Right cardiac atrium (tissue), 5 donors: Measurements from ENCODE around the gene EFR3B. TPM values are rescaled to one million over a fixed set of nuclear protein-coding genes. Genes with fewer than 3 reads are reported as not detected.
"Not testable (repeated sequence)": the region's sequence is repeated elsewhere in the genome, so short reads cannot be mapped to it uniquely, and the experiment has no call there.

ENCODE experiments used
- ATAC-seq, 2 donors: fragments of 200-7000 bp; cut with Tn5 transposase; one replicate each; pipeline versions ENCODE4 v1.8.0 to v1.9.1; 2020; ENCODE audit warnings: moderate library complexity in 2 of 2, mild to moderate bottlenecking in 1 of 2
- DNase-seq, 3 donors: peaks; one replicate each; pipeline ENCODE4 v3.0.0-alpha.2; 2020
- H3K27ac ChIP-seq: one replicate; pipeline ENCODE4 v1.5.1; 2013; ENCODE audit warnings: mild to moderate bottlenecking, low read length, control low read depth, moderate library complexity
- H3K27me3 ChIP-seq: one replicate; pipeline ENCODE4 v1.6.1; 2013; ENCODE audit not compliant: control insufficient read depth, insufficient read depth
- H3K4me1 ChIP-seq: one replicate; pipeline ENCODE4 v1.6.1; 2013; ENCODE audit warnings: low read length; ENCODE audit not compliant: control insufficient read depth, insufficient read depth
- H3K4me3 ChIP-seq: one replicate; pipeline ENCODE4 v1.5.1; 2013; ENCODE audit warnings: low read length, control low read depth
- H3K9me3 ChIP-seq: one replicate; pipeline ENCODE4 v1.6.1; 2013; ENCODE audit warnings: low read length; ENCODE audit not compliant: control insufficient read depth
- WGBS: extraction: QIAGEN DNeasy Blood & Tissue Kit; methylation state at CpG from one replicate; pipeline ENCODE4 v1.1.7; 2013; 5-methylcytosine and 5-hydroxymethylcytosine counted together
- intact Hi-C, 4 donors: fragments of 100-400 bp; cut with DNase I; formaldehyde crosslinking; loops; one replicate each; pipeline versions ENCODE4 v1.11.0 to v1.14.0; 2022 to 2023
- polyA plus RNA-seq: library from polyadenylated mRNA; stranded (reverse); fragments of 200-250 nt; gene quantifications from one replicate; pipeline ENCODE4 v1.2.3, GENCODE V29; 2013
- total RNA-seq, 4 donors: library from RNA; stranded (reverse); fragmentation: NEBNext Ultra II Directional; extraction: Animal tissue kit (Norgen Biotek cat#: 25700); gene quantifications; one replicate each; pipeline ENCODE4 v1.2.1, GENCODE V29; 2021
- donor health status: healthy with polysubstance abuse.
- donor health status: DM: no; HTN: yes; CAD: no.
- donor health status: DM: no; HTN: no; CAD: no.
- donor health status: DM: no; HTN: yes; CAD: no; lungs with severe emphysema.
- donor health status: DM: yes; HTN: yes; CAD: no.

EFR3B gene
- total and polyA plus RNA-seq, 5 donors, result 2.9 to 9.7 (median 6.3) TPM

GRCh38 chr2:25011342-25011741 lies 30.5 kb upstream of the EFR3B start:
- H3K4me3 ChIP-seq, DNase-seq, H3K9me3 ChIP-seq, ATAC-seq, H3K27ac ChIP-seq, H3K27me3 ChIP-seq, H3K4me1 ChIP-seq, intact Hi-C loops: not testable (repeated sequence)
- 98% methylated on average over 2 of the region's 2 CpGs for WGBS

GRCh38 chr2:25014631-25015030 lies 27.2 kb upstream of the EFR3B start:
- Histone ChIP-seq H3K4me1 (peaks cover 1% of the 10 kb centered on the region), H3K4me3 (no peak overlapping the region), H3K9me3 (no peaks in the 10 kb centered on the region), H3K27me3 (no peaks in the 10 kb centered on the region), H3K27ac (no peak overlapping the region)
- WGBS, result 74% methylated on average over 9 of the region's 9 CpGs
- DNase-seq (no peak), ATAC-seq (no peak)
- intact Hi-C loops, result no loop called here

GRCh38 chr2:25018681-25019080 lies 23.2 kb upstream of the EFR3B start:
- intact Hi-C loops, result no loop called here
- WGBS, result 89% methylated on average over 7 of the region's 7 CpGs
- no peak for ATAC-seq
- Histone ChIP-seq H3K4me1 (no peaks in the 10 kb centered on the region), H3K27me3 (no peaks in the 10 kb centered on the region), H3K4me3 (no peak overlapping the region), H3K9me3 (no peaks in the 10 kb centered on the region), H3K27ac (no peak overlapping the region)
- no peak for DNase-seq

GRCh38 chr2:25021791-25022362 lies 20.0 kb upstream of the EFR3B start:
- no peak for ATAC-seq
- no peak overlapping the region for H3K4me3 ChIP-seq
- H3K27me3 ChIP-seq, result no peaks in the 10 kb centered on the region
- H3K27ac ChIP-seq, result no peak overlapping the region
- intact Hi-C loops, result no loop called here
- no peak for DNase-seq
- no peaks in the 10 kb centered on the region for H3K4me1 ChIP-seq
- 70% methylated on average over 2 of the region's 2 CpGs for WGBS
- no peaks in the 10 kb centered on the region for H3K9me3 ChIP-seq

- Histone ChIP-seq H3K9me3 (no peaks in the 10 kb centered on the region), H3K4me1 (no peaks in the 10 kb centered on the region), H3K27me3 (no peaks in the 10 kb centered on the region), H3K27ac (no peak overlapping the region), H3K4me3 (no peak overlapping the region)
- intact Hi-C loops, result no loop called here
- 60% methylated on average over 7 of the region's 7 CpGs for WGBS
- no peak for DNase-seq
- no peak for ATAC-seq
These were observed 18.5 kb upstream of the EFR3B start for GRCh38 chr2:25023333-25023732.

GRCh38 chr2:25025229-25026007 lies 16.5 kb upstream of the EFR3B start:
- Histone ChIP-seq H3K4me3 (no peak overlapping the region), H3K27ac (no peak overlapping the region), H3K9me3 (no peaks in the 10 kb centered on the region), H3K27me3 (no peaks in the 10 kb centered on the region), H3K4me1 (no peaks in the 10 kb centered on the region)
- ATAC-seq (no peak), DNase-seq (no peak)
- WGBS, result 92% methylated on average over 6 of the region's 6 CpGs
- intact Hi-C loops, result no loop called here

- Histone ChIP-seq H3K9me3 (no peaks in the 10 kb centered on the region), H3K4me3 (no peak overlapping the region), H3K27ac (no peak overlapping the region), H3K27me3 (no peaks in the 10 kb centered on the region), H3K4me1 (no peaks in the 10 kb centered on the region)
- intact Hi-C loops, result no loop called here
- WGBS, result 91% methylated on average over 9 of the region's 9 CpGs
- no peak for ATAC-seq
- DNase-seq, result no peak
These were observed 15.8 kb upstream of the EFR3B start for GRCh38 chr2:25026008-25026530.

- no peaks in the 10 kb centered on the region for H3K4me1 ChIP-seq
- intact Hi-C loops, result no loop called here
- H3K27ac ChIP-seq, result no peak overlapping the region
- H3K9me3 ChIP-seq, result no peaks in the 10 kb centered on the region
- no peak for ATAC-seq
- no peaks in the 10 kb centered on the region for H3K27me3 ChIP-seq
- whole genome bisulfite sequencing, result 84% methylated on average over 4 of the region's 4 CpGs
- no peak overlapping the region for H3K4me3 ChIP-seq
- DNase-seq, result no peak
These were observed 12.7 kb upstream of the EFR3B start for GRCh38 chr2:25029183-25029554.

- H3K4me3 ChIP-seq, result no peak overlapping the region
- intact Hi-C loops, result no loop called here
- no peak for DNase-seq
- H3K4me1 ChIP-seq, result no peaks in the 10 kb centered on the region
- 74% methylated on average over 2 of the region's 2 CpGs for WGBS
- no peaks in the 10 kb centered on the region for H3K27me3 ChIP-seq
- no peak for ATAC-seq
- no peak overlapping the region for H3K27ac ChIP-seq
- no peaks in the 10 kb centered on the region for H3K9me3 ChIP-seq
These were observed 11.2 kb upstream of the EFR3B start for GRCh38 chr2:25030702-25031101.

GRCh38 chr2:25032094-25032493 lies 9.8 kb upstream of the EFR3B start:
- no peaks in the 10 kb centered on the region for H3K4me1 ChIP-seq
- DNase-seq (no peak), ATAC-seq (no peak)
- H3K9me3 ChIP-seq, result no peaks in the 10 kb centered on the region
- 59% methylated on average over 3 of the region's 3 CpGs for WGBS
- no peak overlapping the region for H3K4me3 ChIP-seq
- intact Hi-C loops, result no loop called here
- no peaks in the 10 kb centered on the region for H3K27me3 ChIP-seq
- H3K27ac ChIP-seq, result no peak overlapping the region

- no peaks in the 10 kb centered on the region for H3K9me3 ChIP-seq
- no peak overlapping the region for H3K4me3 ChIP-seq
- intact Hi-C loops, result no loop called here
- no peaks in the 10 kb centered on the region for H3K27me3 ChIP-seq
- DNase-seq (no peak), ATAC-seq (no peak)
- H3K4me1 ChIP-seq, result no peaks in the 10 kb centered on the region
- H3K27ac ChIP-seq, result no peak overlapping the region
- 85% methylated on average over 4 of the region's 4 CpGs for WGBS
These were observed 9.0 kb upstream of the EFR3B start for GRCh38 chr2:25032901-25033300.
